Activated CD8-positive, alpha-beta T cell treated with anti-CD3 and anti-CD28 coated beads for 36 hours (primary cell): ENCODE measurements around the gene PCSK2. TPM values are rescaled to one million over a fixed set of nuclear protein-coding genes. Genes with fewer than 3 reads are reported as not detected.

ENCODE experiments used
- ATAC-seq: fragments of 200-7000 bp; cut with Tn5 transposase; one replicate; pipeline ENCODE4 v1.10.0; 2021; ENCODE audit warnings: mild to moderate bottlenecking, moderate library complexity
- CTCF ChIA-PET: fragments of 350-600 bp; sonication (Branson Sonifier 250); formaldehyde crosslinking; loops from one replicate; lab custom pipeline; 2021; ENCODE audit warnings: antibody characterized with exemption; lab: Charles Lee
- POLR2A ChIA-PET: fragments of 350-600 bp; sonication (Branson Sonifier 250); formaldehyde crosslinking; loops from one replicate; lab custom pipeline; 2021; ENCODE audit warnings: antibody characterized with exemption; lab: Charles Lee
- DNase-seq: peaks from one replicate; pipeline ENCODE4 v3.0.0-alpha.2; 2020
- H3K27ac Mint-ChIP-seq: one replicate; pipeline ENCODE4 v1.8.0; 2021; ENCODE audit warnings: mild to moderate bottlenecking, mixed read lengths
- H3K27me3 Mint-ChIP-seq: one replicate; pipeline ENCODE4 v1.8.0; 2021; ENCODE audit warnings: mixed read lengths
- H3K36me3 Mint-ChIP-seq: one replicate; pipeline ENCODE4 v1.8.0; 2021; ENCODE audit warnings: low read depth, mixed read lengths
- H3K4me1 Mint-ChIP-seq: one replicate; pipeline ENCODE4 v1.8.0; 2021; ENCODE audit warnings: low read depth, mixed read lengths
- H3K4me3 Mint-ChIP-seq: one replicate; pipeline ENCODE4 v1.8.0; 2021; ENCODE audit warnings: mild to moderate bottlenecking, moderate library complexity, mixed read lengths
- H3K9me3 Mint-ChIP-seq: one replicate; pipeline ENCODE4 v1.8.0; 2021; ENCODE audit warnings: mixed read lengths
- CTCF ChIP-seq: fragments of 200-600 bp; IDR thresholded peaks from one replicate; pipeline ENCODE4 v1.8.0; 2022; ENCODE audit warnings: antibody characterized with exemption, mild to moderate bottlenecking
- intact Hi-C: fragments of 100-400 bp; cut with micrococcal nuclease; formaldehyde crosslinking; loops from one replicate; pipeline ENCODE4 v1.10.0; 2022
- total RNA-seq, 2 experiments: library from RNA; stranded (reverse); gene quantifications; one replicate each; pipeline ENCODE4 v1.2.3, GENCODE V29; 2021

The PCSK2 gene
- total RNA-seq, 2 experiments from 2014 or later: not detected

DNA sequence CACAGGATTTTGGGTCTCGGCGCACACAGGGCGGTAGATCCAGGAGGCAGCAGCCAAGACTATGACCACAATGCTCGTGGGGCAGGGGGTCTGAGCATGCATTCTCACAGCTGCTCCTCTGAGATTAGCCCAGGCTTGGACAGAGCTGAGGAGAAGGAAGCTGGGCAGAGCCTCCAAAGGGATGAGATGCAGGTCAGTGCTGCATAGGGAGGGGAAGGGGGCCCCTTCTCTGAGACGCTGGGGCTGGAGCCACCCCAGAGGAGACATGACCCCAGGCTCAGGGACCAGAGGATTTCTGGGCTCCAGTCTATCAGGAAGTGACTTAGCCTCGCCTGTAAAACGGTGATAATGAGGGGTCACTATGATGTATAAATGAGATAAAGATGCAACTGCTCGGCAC is 210.4 kb downstream of the PCSK2 start:
- no peaks in the 10 kb centered on the region for H3K4me1 Mint-ChIP-seq
- no peaks in the 10 kb centered on the region for H3K9me3 Mint-ChIP-seq
- no peak for TF ChIP-seq CTCF
- ATAC-seq (no peak), DNase-seq (no peak)
- no peaks in the 10 kb centered on the region for H3K27me3 Mint-ChIP-seq
- H3K36me3 Mint-ChIP-seq: no peaks in the 10 kb centered on the region
- intact Hi-C loops: no loop called here
- POLR2A ChIA-PET: no interaction called here
- H3K4me3 Mint-ChIP-seq: no peak overlapping the region
- H3K27ac Mint-ChIP-seq: no peak overlapping the region
- CTCF ChIA-PET: no interaction called here

DNA sequence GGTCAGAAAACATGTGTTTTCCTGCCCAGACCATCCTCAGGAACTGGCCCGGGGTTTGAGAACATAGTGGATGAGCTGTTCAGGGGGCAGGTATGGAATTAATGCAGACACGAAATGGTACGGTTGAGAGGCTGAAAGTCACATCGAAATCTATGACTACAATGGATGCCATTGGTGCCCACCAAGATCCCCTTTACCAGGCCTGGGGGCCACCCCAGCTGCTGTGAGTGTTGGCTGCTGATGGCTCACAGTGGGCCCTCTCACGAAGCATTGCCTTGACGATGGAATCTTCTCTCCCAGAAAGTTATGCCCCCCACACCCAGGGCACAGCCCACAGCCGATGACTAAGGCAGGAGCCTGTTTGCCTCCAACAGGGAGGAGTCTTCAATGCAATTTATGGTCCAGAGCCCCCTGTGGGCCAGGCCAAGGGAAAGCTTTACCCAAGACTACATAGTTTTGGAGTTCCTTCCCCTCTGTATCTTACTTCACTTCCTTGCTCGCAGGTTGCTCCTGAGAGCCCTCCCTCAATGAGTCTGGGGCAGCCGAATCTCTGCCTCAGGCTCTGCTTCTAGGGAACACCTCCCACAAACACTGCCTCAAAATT is 211.7 kb downstream of the PCSK2 start:
- Mint-ChIP-seq H3K4me1 (no peaks in the 10 kb centered on the region), H3K9me3 (no peaks in the 10 kb centered on the region), H3K4me3 (no peak overlapping the region), H3K27me3 (peaks cover 4% of the 10 kb centered on the region), H3K36me3 (no peaks in the 10 kb centered on the region), H3K27ac (no peak overlapping the region)
- ChIA-PET POLR2A (no interaction called here), CTCF (interaction anchor here (1.0 to 1.6 kb wide), 2 partner anchors 17 to 635 kb away, joined by 3 to 4 read pairs; no protein-coding TSS in a partner anchor)
- no peak for ATAC-seq
- DNase-seq: no peak
- no peak for TF ChIP-seq CTCF
- intact Hi-C loops: no loop called here

GRCh38 chr20:17439616-17440296 is 212.9 kb downstream of the PCSK2 start:
- CTCF ChIA-PET: interaction anchor here (1.0 to 1.6 kb wide), 2 partner anchors 16 to 636 kb away, joined by 3 to 4 read pairs; no protein-coding TSS in a partner anchor
- Mint-ChIP-seq H3K27ac (no peak overlapping the region), H3K4me3 (no peak overlapping the region), H3K27me3 (peaks cover 7% of the 10 kb centered on the region), H3K36me3 (no peaks in the 10 kb centered on the region), H3K9me3 (no peaks in the 10 kb centered on the region), H3K4me1 (no peaks in the 10 kb centered on the region)
- POLR2A ChIA-PET: interaction anchor here (0.7 kb wide), 1 partner anchor 643 kb away, joined by 3 read pairs; no protein-coding TSS in a partner anchor
- intact Hi-C loops: no loop called here
- ATAC-seq (no peak), DNase-seq (no peak)
- no peak for TF ChIP-seq CTCF

DNA sequence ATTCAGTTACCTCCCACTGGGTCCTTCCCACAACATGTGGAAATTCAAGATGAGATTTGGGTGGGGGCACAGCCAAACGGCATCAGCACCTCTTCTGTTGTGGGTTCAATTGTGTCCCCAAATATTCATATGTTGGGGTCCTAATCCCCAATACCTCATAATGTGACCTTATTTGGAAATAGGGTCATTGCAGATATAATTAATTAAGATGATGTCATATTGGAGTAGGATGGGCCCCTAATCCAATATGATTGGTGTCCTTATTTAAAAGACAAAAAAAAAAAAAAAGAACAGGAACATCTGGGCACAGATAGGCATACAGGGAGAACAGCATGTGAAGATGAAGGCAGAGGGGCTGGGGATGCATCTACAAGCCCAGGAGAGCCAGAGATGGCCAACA is 214.9 kb downstream of the PCSK2 start:
- intact Hi-C loops: no loop called here
- no peak for DNase-seq

More for the DNA sequence above, 214.9 kb downstream of the PCSK2 start:
- ChIA-PET POLR2A (no interaction called here), CTCF (no interaction called here)
- ATAC-seq: no peak
- no peak overlapping the region for H3K4me3 Mint-ChIP-seq
- no peaks in the 10 kb centered on the region for H3K36me3 Mint-ChIP-seq
- no peak for TF ChIP-seq CTCF
- no peaks in the 10 kb centered on the region for H3K4me1 Mint-ChIP-seq
- H3K27me3 Mint-ChIP-seq: peaks cover 10% of the 10 kb centered on the region
- H3K9me3 Mint-ChIP-seq: no peaks in the 10 kb centered on the region
- H3K27ac Mint-ChIP-seq: no peak overlapping the region
